Bronchial epithelial cell (primary cell): ENCODE data around the gene LRRC37A3. TPM values are rescaled to one million over a fixed set of nuclear protein-coding genes. Genes with fewer than 3 reads are reported as not detected.

Experiments used
- DNase-seq: peaks from one replicate; pipeline ENCODE4 v3.0.0-alpha.2; 2010; ENCODE audit warnings: low read depth
- FAIRE-seq: peaks from 2 replicates; lab custom pipeline; 2011; peaks lifted over from hg19 to GRCh38; lab: Jason Lieb, UNC
- H3K27me3 ChIP-seq: 2 replicates; pipeline ENCODE4 v1.5.1; 2011; ENCODE audit warnings: low read length; ENCODE audit not compliant: control insufficient read depth, insufficient read depth
- H3K36me3 ChIP-seq: 2 replicates; pipeline ENCODE4 v1.5.1; 2011; ENCODE audit warnings: low read length; ENCODE audit not compliant: control insufficient read depth, insufficient read depth
- H3K4me3 ChIP-seq: 2 replicates; pipeline ENCODE4 v1.5.1; 2011; ENCODE audit warnings: mild to moderate bottlenecking, low read depth, low read length, control low read depth
- total RNA-seq: library from RNA; depleted of rRNA; stranded (reverse); fragments of >200 nt; gene quantifications from 2 replicates; pipeline ENCODE4 v1.2.1, GENCODE V29; 2014
- TF ChIP-seq, protein P1 (sequence below): IDR thresholded peaks from 2 replicates; pipeline ENCODE4 v1.5.1; 2011; ENCODE audit warnings: mild to moderate bottlenecking, moderate library complexity, low read length, control low read depth, inconsistent platforms; ENCODE audit not compliant: insufficient read depth, severe bottlenecking

Gene LRRC37A3
- total RNA-seq, 1 donor from 2014 or later: 1.1 TPM

DNA sequence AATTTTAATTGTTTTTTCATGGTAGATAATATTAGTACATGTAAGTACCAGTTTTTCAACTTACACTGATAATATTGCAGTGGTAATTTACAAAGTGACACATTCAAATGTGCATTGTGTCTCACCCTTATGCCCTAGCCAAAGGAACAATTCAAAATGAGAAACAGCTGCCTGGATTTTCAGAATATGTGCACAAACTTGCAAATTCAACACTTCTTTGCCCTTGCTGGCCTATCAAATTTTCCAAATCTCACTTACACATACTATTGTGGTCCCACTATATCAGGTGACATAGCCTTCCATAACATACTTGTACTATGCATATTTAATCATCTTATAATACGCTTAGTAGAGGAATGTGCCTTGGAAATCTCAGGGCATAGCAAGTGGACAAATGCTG is 32.6 kb upstream of the LRRC37A3 start:
- Histone ChIP-seq H3K4me3 (no peak overlapping the region), H3K27me3 (no peaks in the 10 kb centered on the region), H3K36me3 (no peaks in the 10 kb centered on the region)
- TF ChIP-seq, protein P1, sequence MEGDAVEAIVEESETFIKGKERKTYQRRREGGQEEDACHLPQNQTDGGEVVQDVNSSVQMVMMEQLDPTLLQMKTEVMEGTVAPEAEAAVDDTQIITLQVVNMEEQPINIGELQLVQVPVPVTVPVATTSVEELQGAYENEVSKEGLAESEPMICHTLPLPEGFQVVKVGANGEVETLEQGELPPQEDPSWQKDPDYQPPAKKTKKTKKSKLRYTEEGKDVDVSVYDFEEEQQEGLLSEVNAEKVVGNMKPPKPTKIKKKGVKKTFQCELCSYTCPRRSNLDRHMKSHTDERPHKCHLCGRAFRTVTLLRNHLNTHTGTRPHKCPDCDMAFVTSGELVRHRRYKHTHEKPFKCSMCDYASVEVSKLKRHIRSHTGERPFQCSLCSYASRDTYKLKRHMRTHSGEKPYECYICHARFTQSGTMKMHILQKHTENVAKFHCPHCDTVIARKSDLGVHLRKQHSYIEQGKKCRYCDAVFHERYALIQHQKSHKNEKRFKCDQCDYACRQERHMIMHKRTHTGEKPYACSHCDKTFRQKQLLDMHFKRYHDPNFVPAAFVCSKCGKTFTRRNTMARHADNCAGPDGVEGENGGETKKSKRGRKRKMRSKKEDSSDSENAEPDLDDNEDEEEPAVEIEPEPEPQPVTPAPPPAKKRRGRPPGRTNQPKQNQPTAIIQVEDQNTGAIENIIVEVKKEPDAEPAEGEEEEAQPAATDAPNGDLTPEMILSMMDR: no peak
- no peak for FAIRE-seq
- no peak for DNase-seq

GRCh38 chr17:64950871-64951270 is 31.6 kb upstream of the LRRC37A3 start:
- Histone ChIP-seq H3K4me3 (no peak overlapping the region), H3K36me3 (no peaks in the 10 kb centered on the region), H3K27me3 (no peaks in the 10 kb centered on the region)
- TF ChIP-seq, protein P1: no peak
- no peak for DNase-seq
- no peak for FAIRE-seq

DNA sequence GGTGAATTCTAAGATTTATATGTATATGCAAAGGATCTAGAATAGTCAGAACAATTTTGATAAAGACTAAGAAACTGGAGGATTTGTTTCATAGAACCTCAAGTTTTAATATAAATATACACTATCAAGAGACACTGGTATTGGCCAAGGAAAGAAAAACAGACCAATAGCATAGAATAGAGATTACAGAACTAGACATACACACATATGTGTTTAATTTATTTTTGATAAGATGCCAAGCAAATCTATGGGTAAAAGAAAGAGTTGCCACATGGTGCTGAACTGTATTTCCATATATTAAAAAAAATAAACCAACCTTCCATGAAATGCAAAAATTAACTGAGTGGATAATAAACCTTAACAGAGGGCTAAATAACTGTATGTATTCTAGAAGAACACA is 27.9 kb upstream of the LRRC37A3 start:
- TF ChIP-seq, protein P1: no peak

GRCh38 chr17:64941761-64942160 is 22.5 kb upstream of the LRRC37A3 start:
- DNase-seq (no peak), FAIRE-seq (no peak)
- Histone ChIP-seq H3K36me3 (no peaks in the 10 kb centered on the region), H3K27me3 (no peaks in the 10 kb centered on the region), H3K4me3 (no peak overlapping the region)
- TF ChIP-seq, protein P1: no peak

More for the DNA sequence above, 27.9 kb upstream of the LRRC37A3 start:
- DNase-seq (no peak), FAIRE-seq (no peak)
- no peaks in the 10 kb centered on the region for H3K36me3 ChIP-seq
- no peaks in the 10 kb centered on the region for H3K27me3 ChIP-seq
- H3K4me3 ChIP-seq: no peak overlapping the region

DNA sequence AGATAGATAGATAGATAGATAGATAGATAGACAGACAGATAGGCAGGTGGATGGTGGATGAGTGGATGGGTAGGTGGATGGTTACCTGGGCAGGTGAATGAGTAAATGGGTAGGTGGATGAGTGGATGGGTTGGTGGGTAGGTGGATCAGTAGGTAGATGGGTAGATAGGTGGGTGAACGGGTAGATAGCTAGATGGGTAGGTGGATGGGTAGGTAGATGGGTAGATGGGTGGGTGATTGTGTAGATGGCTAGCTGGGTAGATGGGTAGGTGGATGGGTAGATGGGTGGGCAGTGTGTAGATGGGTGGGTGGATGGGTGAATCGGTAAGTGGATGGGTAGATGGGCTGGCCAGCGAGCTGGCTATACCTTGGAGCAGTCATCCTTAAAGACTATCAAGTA is 21.8 kb upstream of the LRRC37A3 start:
- Histone ChIP-seq H3K4me3 (no peak overlapping the region), H3K36me3 (no peaks in the 10 kb centered on the region), H3K27me3 (no peaks in the 10 kb centered on the region)
- DNase-seq: no peak
- TF ChIP-seq, protein P1: no peak
- FAIRE-seq: no peak

DNA sequence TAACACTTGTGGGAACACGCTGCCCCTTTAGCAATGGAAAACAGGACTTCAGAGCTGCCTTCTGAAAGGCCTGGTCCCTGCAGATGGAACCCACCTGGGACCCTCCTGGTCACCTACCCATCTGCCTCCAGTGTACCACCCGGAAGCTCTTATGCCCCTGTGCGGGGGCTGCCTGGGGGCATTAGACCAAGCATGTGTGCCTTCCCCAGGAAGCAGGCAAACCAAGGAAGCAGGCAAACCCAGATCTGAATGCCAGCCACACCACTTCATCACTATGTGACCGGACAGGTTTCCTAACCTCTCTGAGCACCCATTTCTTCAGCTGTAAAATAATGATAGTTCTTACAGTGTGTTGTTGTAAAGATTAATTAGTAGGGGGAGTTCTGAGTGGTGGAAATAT is 20.8 kb upstream of the LRRC37A3 start:
- no peak for FAIRE-seq
- Histone ChIP-seq H3K4me3 (no peak overlapping the region), H3K36me3 (no peaks in the 10 kb centered on the region), H3K27me3 (no peaks in the 10 kb centered on the region)
- DNase-seq: peak; percentile 47
- TF ChIP-seq, protein P1: no peak
